Natural killer cell (primary cell): Measurements from ENCODE around the gene DNAH2. TPM values are rescaled to one million over a fixed set of nuclear protein-coding genes. Genes with fewer than 3 reads are reported as not detected.

ENCODE experiments used
- ATAC-seq, 3 donors: fragments of 150-1000 bp in 2 of 3; fragments of 200-7000 bp in 1 of 3; cut with Tn5 transposase; 1 replicate in 1 of 3; 2 replicates in 2 of 3; pipeline ENCODE4 v1.10.0; 2021; ENCODE audit warnings: mild to moderate bottlenecking in 2 of 3, moderate library complexity in 2 of 3
- DNase-seq, 2 donors: peaks; one replicate each; pipeline versions ENCODE4 v3.0.0 to v3.0.0-alpha.2; 2013 to 2021; ENCODE audit warnings: mixed read lengths in 1 of 2
- H3K27ac ChIP-seq: one replicate; pipeline ENCODE4 v1.5.1; 2013; ENCODE audit warnings: mild to moderate bottlenecking, low read length
- H3K27me3 ChIP-seq: one replicate; pipeline ENCODE4 v1.6.1; 2013; ENCODE audit warnings: low read length; ENCODE audit not compliant: control insufficient read depth, insufficient read depth
- H3K36me3 ChIP-seq: one replicate; pipeline ENCODE4 v1.6.1; 2013; ENCODE audit warnings: low read length; ENCODE audit not compliant: control insufficient read depth, insufficient read depth
- H3K4me1 ChIP-seq: one replicate; pipeline ENCODE4 v1.6.1; 2013; ENCODE audit warnings: low read length; ENCODE audit not compliant: control insufficient read depth, insufficient read depth
- H3K4me3 ChIP-seq: one replicate; pipeline ENCODE4 v1.5.1; 2013; ENCODE audit warnings: low read length
- H3K9me3 ChIP-seq: one replicate; pipeline ENCODE4 v1.6.1; 2013; ENCODE audit warnings: low read length; ENCODE audit not compliant: control insufficient read depth, insufficient read depth
- H3K27ac Mint-ChIP-seq, 2 donors: one replicate each; pipeline ENCODE4 v1.8.0; 2022; ENCODE audit warnings: mild to moderate bottlenecking in 2 of 2, mixed read lengths in 2 of 2, moderate library complexity in 1 of 2
- H3K27me3 Mint-ChIP-seq, 2 donors: one replicate each; pipeline ENCODE4 v1.8.0; 2022; ENCODE audit warnings: low read depth in 2 of 2, mixed read lengths in 2 of 2
- H3K36me3 Mint-ChIP-seq: one replicate; pipeline ENCODE4 v1.8.0; 2022; ENCODE audit warnings: mixed read lengths
- H3K4me1 Mint-ChIP-seq, 2 donors: one replicate each; pipeline ENCODE4 v1.8.0; 2022; ENCODE audit warnings: mixed read lengths in 2 of 2
- H3K4me3 Mint-ChIP-seq: one replicate; pipeline ENCODE4 v1.8.0; 2022; ENCODE audit warnings: mild to moderate bottlenecking, moderate library complexity, mixed read lengths
- H3K9me3 Mint-ChIP-seq, 2 donors: one replicate each; pipeline ENCODE4 v1.8.0; 2022; ENCODE audit warnings: mixed read lengths in 2 of 2
- WGBS: methylation state at CpG from one replicate; pipeline ENCODE4 v1.1.7; 2013; ENCODE audit warnings: missing lambda C conversion rate; ENCODE audit not compliant: insufficient coverage; 5-methylcytosine and 5-hydroxymethylcytosine counted together
- intact Hi-C: fragments of 100-400 bp; cut with micrococcal nuclease; formaldehyde crosslinking; loops from one replicate; pipeline ENCODE4 v1.14.2; 2022
- total RNA-seq, 4 donors: library from RNA; stranded (reverse); fragments of 120-200 nt in 1 of 4; gene quantifications; one replicate each; pipeline versions ENCODE4 v1.2.3 to v1.2.4, GENCODE V29; 2013 to 2022
- TF ChIP-seq, protein P1 (sequence below): fragments of 200-600 bp; IDR thresholded peaks from one replicate; pipeline ENCODE4 v1.8.0; 2022; ENCODE audit warnings: antibody characterized with exemption

The DNAH2 gene
- total RNA-seq, 3 donors from 2014 or later (not counting 1 experiment from before 2014, with no cell fraction given): 0.05 to 0.07 TPM; not detected in 1

DNA sequence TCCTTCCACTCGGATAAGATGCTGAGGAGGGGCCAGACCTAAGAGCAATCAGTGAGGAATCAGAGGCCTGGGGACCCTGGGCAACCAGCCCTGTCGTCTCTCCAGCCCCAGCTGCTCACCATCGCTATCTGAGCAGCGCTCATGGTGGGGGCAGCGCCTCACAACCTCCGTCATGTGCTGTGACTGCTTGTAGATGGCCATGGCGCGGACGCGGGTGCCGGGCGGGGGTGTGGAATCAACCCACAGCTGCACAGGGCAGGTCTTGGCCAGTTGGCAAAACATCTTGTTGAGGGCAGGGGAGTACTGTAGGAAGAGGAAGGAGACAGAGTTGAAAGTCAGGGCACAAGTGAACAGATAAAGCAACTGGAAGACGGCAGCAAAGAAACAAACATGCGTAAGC lies 42.6 kb upstream of the DNAH2 start:
- H3K27ac ChIP-seq: no peak overlapping the region
- no peak overlapping the region for H3K4me3 Mint-ChIP-seq
- H3K27ac Mint-ChIP-seq: no peak overlapping the region

DNA sequence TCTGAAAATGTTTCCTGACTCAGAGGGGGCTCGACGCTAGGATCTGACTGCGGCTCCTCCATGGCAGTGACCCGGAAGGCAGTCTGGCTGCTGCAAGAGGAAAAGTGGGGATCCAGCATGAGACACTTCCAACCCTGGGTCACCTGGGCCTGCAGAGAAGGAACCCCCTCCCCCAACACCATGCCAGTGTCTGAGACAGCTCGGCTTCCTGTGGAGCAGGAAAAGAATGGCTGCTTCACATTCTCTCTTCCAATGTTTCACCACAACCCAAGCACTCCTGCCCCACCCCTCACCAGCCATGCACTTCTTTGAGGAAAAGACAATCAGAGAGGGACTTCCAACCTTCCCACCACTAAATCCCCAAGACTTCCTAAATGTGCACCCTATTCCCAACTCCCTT lies 41.0 kb upstream of the DNAH2 start:
- H3K36me3 Mint-ChIP-seq: peaks cover 12% of the 10 kb centered on the region
- TF ChIP-seq, protein P1, sequence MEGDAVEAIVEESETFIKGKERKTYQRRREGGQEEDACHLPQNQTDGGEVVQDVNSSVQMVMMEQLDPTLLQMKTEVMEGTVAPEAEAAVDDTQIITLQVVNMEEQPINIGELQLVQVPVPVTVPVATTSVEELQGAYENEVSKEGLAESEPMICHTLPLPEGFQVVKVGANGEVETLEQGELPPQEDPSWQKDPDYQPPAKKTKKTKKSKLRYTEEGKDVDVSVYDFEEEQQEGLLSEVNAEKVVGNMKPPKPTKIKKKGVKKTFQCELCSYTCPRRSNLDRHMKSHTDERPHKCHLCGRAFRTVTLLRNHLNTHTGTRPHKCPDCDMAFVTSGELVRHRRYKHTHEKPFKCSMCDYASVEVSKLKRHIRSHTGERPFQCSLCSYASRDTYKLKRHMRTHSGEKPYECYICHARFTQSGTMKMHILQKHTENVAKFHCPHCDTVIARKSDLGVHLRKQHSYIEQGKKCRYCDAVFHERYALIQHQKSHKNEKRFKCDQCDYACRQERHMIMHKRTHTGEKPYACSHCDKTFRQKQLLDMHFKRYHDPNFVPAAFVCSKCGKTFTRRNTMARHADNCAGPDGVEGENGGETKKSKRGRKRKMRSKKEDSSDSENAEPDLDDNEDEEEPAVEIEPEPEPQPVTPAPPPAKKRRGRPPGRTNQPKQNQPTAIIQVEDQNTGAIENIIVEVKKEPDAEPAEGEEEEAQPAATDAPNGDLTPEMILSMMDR: no peak
- 94% methylated on average over 5 of the region's 5 CpGs for WGBS
- intact Hi-C loops: no loop called here
- DNase-seq: no peak
- Histone ChIP-seq H3K36me3 (peaks cover 31% of the 10 kb centered on the region), H3K9me3 (peaks cover 9% of the 10 kb centered on the region), H3K27ac (no peak overlapping the region), H3K27me3 (no peaks in the 10 kb centered on the region), H3K4me3 (no peak overlapping the region), H3K4me1 (no peaks in the 10 kb centered on the region)
- H3K27me3 Mint-ChIP-seq: no peaks in the 10 kb centered on the region
- ATAC-seq: no peak
- H3K4me1 Mint-ChIP-seq: peaks cover 0 to 13% of the 10 kb centered on the region in 2 donors
- no peak overlapping the region for H3K27ac Mint-ChIP-seq
- H3K4me3 Mint-ChIP-seq: no peak overlapping the region
- peaks cover 0 to 3% of the 10 kb centered on the region in 2 donors for H3K9me3 Mint-ChIP-seq

More for the DNA sequence above, 42.6 kb upstream of the DNAH2 start:
- TF ChIP-seq, protein P1: no peak
- Histone ChIP-seq H3K9me3 (peaks cover 9% of the 10 kb centered on the region), H3K4me1 (no peaks in the 10 kb centered on the region), H3K27me3 (no peaks in the 10 kb centered on the region), H3K36me3 (peaks cover 46% of the 10 kb centered on the region), H3K4me3 (no peak overlapping the region)
- intact Hi-C loops: no loop called here
- WGBS: 91% methylated on average over 14 of the region's 14 CpGs
- ATAC-seq: no peak
- DNase-seq: no peak
- Mint-ChIP-seq H3K36me3 (peaks cover 12% of the 10 kb centered on the region), H3K9me3 (peaks cover 0 to 3% of the 10 kb centered on the region in 2 donors), H3K4me1 (peaks cover 0 to 13% of the 10 kb centered on the region in 2 donors), H3K27me3 (no peaks in the 10 kb centered on the region)

DNA sequence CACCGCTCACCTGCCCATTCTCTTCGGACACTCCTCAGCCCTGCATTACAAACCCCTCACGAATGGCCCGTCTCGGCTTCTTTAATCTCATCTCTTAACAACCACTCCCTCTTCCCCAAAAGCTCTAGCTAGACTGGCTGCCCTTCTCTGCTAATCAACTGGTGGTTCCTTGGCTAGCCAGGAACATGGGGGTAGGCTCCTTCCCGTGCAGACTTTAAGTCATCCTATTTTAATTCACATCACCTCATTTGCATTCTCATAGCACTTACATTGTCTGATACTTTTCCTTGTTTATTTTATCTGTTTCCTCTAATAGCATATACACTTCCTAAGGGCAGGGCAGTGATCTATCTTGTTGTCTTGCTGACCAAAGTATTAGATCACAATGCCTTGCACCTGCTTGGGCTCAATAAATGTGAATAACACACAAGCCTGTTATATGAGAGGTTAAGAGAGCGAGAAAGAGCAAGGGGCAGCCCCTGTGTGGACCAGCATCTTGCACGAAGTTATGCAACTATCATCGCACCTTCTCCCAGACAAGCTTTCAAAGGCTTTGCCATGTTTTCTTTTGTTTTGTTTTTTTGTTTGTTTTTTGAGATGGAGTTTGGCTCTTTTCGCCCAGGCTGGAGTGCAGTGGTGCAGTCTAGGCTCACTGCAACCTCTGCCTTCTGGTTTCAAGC lies 40.0 kb upstream of the DNAH2 start:
- Histone ChIP-seq H3K27ac (no peak overlapping the region), H3K4me3 (no peak overlapping the region), H3K27me3 (no peaks in the 10 kb centered on the region), H3K4me1 (no peaks in the 10 kb centered on the region), H3K9me3 (peaks cover 9% of the 10 kb centered on the region), H3K36me3 (peaks cover 27% of the 10 kb centered on the region)
- 94% methylated on average over 10 of the region's 10 CpGs for WGBS
- Mint-ChIP-seq H3K4me3 (no peak overlapping the region), H3K36me3 (peaks cover 12% of the 10 kb centered on the region), H3K27me3 (no peaks in the 10 kb centered on the region), H3K27ac (peak overlapping the region in 1 of 2 donors; percentile 27), H3K4me1 (peaks cover 0 to 13% of the 10 kb centered on the region in 2 donors), H3K9me3 (peaks cover 0 to 3% of the 10 kb centered on the region in 2 donors)
- no peak for DNase-seq
- ATAC-seq: no peak
- TF ChIP-seq, protein P1: no peak
- intact Hi-C loops: no loop called here
